HEK293T (cell line): Measurements from ENCODE around the gene TRIM66.

ENCODE experiments used
- CTCF ChIA-PET: fragments of 350-600 bp; formaldehyde crosslinking; extraction: SDS; loops from one replicate; lab custom pipeline; 2021; ENCODE audit warnings: antibody characterized with exemption, inconsistent platforms; lab: Yijun Ruan, JAX
- POLR2A ChIA-PET: fragments of 350-600 bp; formaldehyde crosslinking; extraction: SDS; loops from one replicate; lab custom pipeline; 2020; ENCODE audit warnings: antibody characterized with exemption, inconsistent platforms; lab: Yijun Ruan, JAX
- DNase-seq: peaks from one replicate; pipeline ENCODE4 v3.0.0; 2012; ENCODE audit warnings: mixed read lengths; ENCODE audit errors: extremely low spot score
- ARNT ChIP-seq: fragments of 450-650 bp; IDR thresholded peaks from 2 replicates; pipeline ENCODE4 v1.6.1; 2017; ENCODE audit warnings: mild to moderate bottlenecking
- BHLHE40 ChIP-seq: fragments of 450-650 bp; IDR thresholded peaks from 2 replicates; pipeline ENCODE4 v1.6.1; 2016; ENCODE audit warnings: mild to moderate bottlenecking, moderate library complexity, borderline replicate concordance
- CTBP1 ChIP-seq: fragments of 450-650 bp; IDR thresholded peaks from 2 replicates; pipeline ENCODE4 v1.6.1; 2016; ENCODE audit warnings: borderline replicate concordance
- ELF4 ChIP-seq: fragments of 450-650 bp; IDR thresholded peaks from 2 replicates; pipeline ENCODE4 v1.6.1; 2017; ENCODE audit warnings: antibody characterized with exemption
- FOXA1 ChIP-seq: fragments of 450-650 bp; IDR thresholded peaks from 2 replicates; pipeline ENCODE4 v1.6.1; 2016; ENCODE audit warnings: mild to moderate bottlenecking
- FOXK2 ChIP-seq: fragments of 450-650 bp; IDR thresholded peaks from 2 replicates; pipeline ENCODE4 v1.6.1; 2016; ENCODE audit warnings: mild to moderate bottlenecking
- FOXM1 ChIP-seq: fragments of 450-650 bp; IDR thresholded peaks from 2 replicates; pipeline ENCODE4 v1.6.1; 2017; ENCODE audit warnings: mild to moderate bottlenecking, borderline replicate concordance
- HDGF ChIP-seq: fragments of 450-650 bp; IDR thresholded peaks from 2 replicates; pipeline ENCODE4 v1.6.1; 2017; ENCODE audit warnings: antibody characterized with exemption, borderline replicate concordance
- L3MBTL2 ChIP-seq: fragments of 450-650 bp; conservative IDR thresholded peaks from 2 replicates; pipeline ENCODE4 v1.6.1; 2016; ENCODE audit warnings: mild to moderate bottlenecking
- LEF1 ChIP-seq: fragments of 450-650 bp; IDR thresholded peaks from 2 replicates; pipeline ENCODE4 v1.6.1; 2017; ENCODE audit warnings: mild to moderate bottlenecking, borderline replicate concordance
- NFRKB ChIP-seq: fragments of 450-650 bp; IDR thresholded peaks from 2 replicates; pipeline ENCODE4 v1.6.1; 2016; ENCODE audit warnings: mild to moderate bottlenecking, moderate library complexity
- PKNOX1 ChIP-seq: fragments of 450-650 bp; IDR thresholded peaks from 2 replicates; pipeline ENCODE4 v1.6.1; 2016
- SP1 ChIP-seq: fragments of 450-650 bp; IDR thresholded peaks from 2 replicates; pipeline ENCODE4 v1.6.1; 2017
- SUZ12 ChIP-seq: fragments of 450-650 bp; IDR thresholded peaks from 2 replicates; pipeline ENCODE4 v1.6.1; 2016; ENCODE audit warnings: mild to moderate bottlenecking
- TARDBP ChIP-seq: fragments of 450-650 bp; IDR thresholded peaks from 2 replicates; pipeline ENCODE4 v1.6.1; 2016
- ZNF384 ChIP-seq: fragments of 450-650 bp; IDR thresholded peaks from 2 replicates; pipeline ENCODE4 v1.6.1; 2016

Gene TRIM66

GRCh38 chr11:8642196-8642841, 40.1 kb downstream of the TRIM66 start:
- CTCF ChIA-PET: interaction anchor here (0.6 kb wide), 1 partner anchor 31 kb away, joined by 3 read pairs; no protein-coding TSS in a partner anchor
- no peak for DNase-seq
- POLR2A ChIA-PET: no interaction called here
- TF ChIP-seq HDGF (no peak), CTBP1 (no peak), PKNOX1 (no peak), ELF4 (no peak), FOXM1 (no peak), NFRKB (no peak), SUZ12 (no peak), BHLHE40 (no peak), FOXK2 (no peak), FOXA1 (no peak)

- ChIA-PET POLR2A (no interaction called here), CTCF (no interaction called here)
- no peak for DNase-seq
- TF ChIP-seq FOXM1: no peak
Measured at GRCh38 chr11:8641332-8641731, 41.1 kb downstream of the TRIM66 start.

- CTCF ChIA-PET: no interaction called here
- POLR2A ChIA-PET: interaction anchor here (1.0 to 1.4 kb wide), 2 partner anchors 11 to 42 kb away, joined by 3 to 6 read pairs; partner anchors contain the start of genes RPL27A and TRIM66
- no peak for DNase-seq
- TF ChIP-seq ZNF384 (no peak), LEF1 (no peak), CTBP1 (no peak), SP1 (no peak), FOXM1 (no peak), TARDBP (no peak), ARNT (no peak), NFRKB (no peak), BHLHE40 (no peak), ELF4 (no peak), FOXK2 (no peak), FOXA1 (no peak), PKNOX1 (no peak), SUZ12 (no peak), HDGF (no peak), L3MBTL2 (no peak)
Measured at GRCh38 chr11:8640267-8640906, 42.1 kb downstream of the TRIM66 start.

GRCh38 chr11:8639655-8640054, 42.8 kb downstream of the TRIM66 start:
- POLR2A ChIA-PET: interaction anchor here (1.0 to 1.4 kb wide), 2 partner anchors 10 to 43 kb away, joined by 3 to 6 read pairs; partner anchors contain the start of genes RPL27A and TRIM66
- CTCF ChIA-PET: interaction anchor here (1.1 kb wide), 1 partner anchor 19 kb away, joined by 3 read pairs; no protein-coding TSS in a partner anchor
- no peak for TF ChIP-seq SP1
- no peak for TF ChIP-seq SUZ12
- TF ChIP-seq BHLHE40: no peak
- TF ChIP-seq ARNT: no peak
- TF ChIP-seq FOXM1: no peak
- TF ChIP-seq PKNOX1: no peak
- no peak for TF ChIP-seq LEF1
- TF ChIP-seq NFRKB: no peak
- TF ChIP-seq HDGF: no peak
- no peak for TF ChIP-seq ELF4
- TF ChIP-seq L3MBTL2: no peak
- TF ChIP-seq TARDBP: no peak
- no peak for TF ChIP-seq ZNF384
- DNase-seq: no peak

GRCh38 chr11:8638300-8638699, 44.2 kb downstream of the TRIM66 start:
- DNase-seq: no peak
- TF ChIP-seq NFRKB (no peak), ELF4 (no peak), CTBP1 (no peak), FOXA1 (no peak), PKNOX1 (no peak)
- CTCF ChIA-PET: no interaction called here
- POLR2A ChIA-PET: no interaction called here

GRCh38 chr11:8636127-8636526, 46.3 kb downstream of the TRIM66 start:
- DNase-seq: no peak
- TF ChIP-seq HDGF (no peak), TARDBP (no peak), SUZ12 (no peak), FOXA1 (no peak), ZNF384 (no peak), ELF4 (no peak), L3MBTL2 (no peak), FOXK2 (no peak), SP1 (no peak), NFRKB (no peak), BHLHE40 (no peak)
- ChIA-PET CTCF (no interaction called here), POLR2A (no interaction called here)
